Anterior cingulate cortex (tissue), 58 donors: ENCODE data around the gene NR2C2AP.

ENCODE experiments used
- DNase-seq, 58 donors: peaks; one replicate each; lab custom pipeline; 2025; lab: John Stamatoyannopoulos, UW

The NR2C2AP gene

DNA sequence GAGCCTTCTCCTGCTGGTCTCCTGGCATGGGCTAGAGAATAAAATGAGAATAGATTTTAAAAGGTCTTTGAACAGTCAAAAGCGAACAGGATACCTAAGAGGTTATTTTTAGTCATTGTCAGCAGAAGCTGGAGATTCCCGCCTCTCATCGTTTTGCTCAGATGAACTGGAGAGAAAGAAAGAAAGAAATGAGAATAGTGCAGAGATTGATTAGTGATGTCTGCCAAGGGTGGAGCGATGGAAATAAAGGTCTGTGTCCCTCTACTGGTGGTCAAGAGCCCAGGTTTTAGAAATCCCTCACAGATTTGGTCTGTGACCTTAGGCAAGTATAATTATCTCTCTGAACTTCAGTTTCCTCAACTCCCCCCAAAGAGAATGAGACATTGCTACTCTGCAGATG lies 13.9 kb upstream of the NR2C2AP start:
- no peak for DNase-seq

DNA sequence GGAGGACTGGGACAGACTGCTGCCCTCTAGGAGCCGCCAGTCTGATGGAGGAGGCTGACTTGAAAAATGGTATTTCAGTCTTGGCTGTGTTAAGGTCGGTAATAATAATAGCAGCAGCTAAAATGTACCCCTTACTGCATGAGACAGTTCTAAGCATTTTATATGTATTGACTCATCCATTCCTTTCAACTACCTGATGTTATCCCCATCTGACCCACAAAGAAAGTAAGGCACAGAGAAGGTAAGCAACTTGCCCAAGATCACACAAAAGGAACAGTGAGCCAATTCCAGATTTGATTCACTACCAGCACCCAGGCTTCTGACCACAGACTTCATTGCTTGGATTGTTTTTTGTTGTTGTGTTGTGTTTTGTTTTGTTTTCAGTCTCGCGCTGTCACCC lies 12.6 kb upstream of the NR2C2AP start:
- no peak for DNase-seq

DNA sequence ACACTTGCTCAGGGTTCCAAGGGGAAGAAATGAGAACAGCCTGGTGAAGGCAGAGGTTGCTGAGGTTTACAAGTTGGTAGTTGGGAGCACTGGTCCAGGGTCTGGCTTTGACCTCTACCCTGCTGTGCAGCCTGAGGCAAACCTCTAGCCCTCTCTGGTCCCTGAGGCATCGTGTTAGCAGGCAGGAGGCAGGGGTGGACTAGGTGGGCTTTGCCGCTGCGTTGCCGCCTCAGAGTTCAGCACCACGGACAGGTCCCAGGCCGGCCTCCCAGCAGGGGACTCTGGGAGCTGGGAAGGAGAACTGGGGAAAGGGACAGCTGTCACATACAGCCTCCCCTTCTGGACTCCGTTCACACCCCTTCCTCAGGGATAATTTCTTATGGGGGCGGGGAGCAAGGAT lies 11.7 kb upstream of the NR2C2AP start:
- DNase-seq = peak in 2 of 58 donors; percentile 4 to 7

DNA sequence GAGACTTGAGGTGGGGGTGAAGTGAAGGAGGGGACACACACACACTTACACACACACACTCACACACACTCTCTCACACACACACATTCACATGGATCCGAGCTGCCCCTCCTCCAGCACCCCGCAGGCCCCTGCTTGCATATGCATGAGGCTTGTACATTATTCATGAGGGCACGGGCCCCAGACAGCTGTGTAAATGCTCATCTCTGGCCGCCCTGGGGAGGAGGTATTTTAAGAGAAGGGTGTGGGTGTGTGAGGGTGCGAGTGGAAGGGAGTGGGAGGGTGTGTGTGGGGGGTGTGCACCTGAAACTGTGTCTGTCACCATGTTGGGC lies 10.9 kb upstream of the NR2C2AP start:
- peak in 16 of 58 donors; percentile 3 to 48 (median 24) for DNase-seq

DNA sequence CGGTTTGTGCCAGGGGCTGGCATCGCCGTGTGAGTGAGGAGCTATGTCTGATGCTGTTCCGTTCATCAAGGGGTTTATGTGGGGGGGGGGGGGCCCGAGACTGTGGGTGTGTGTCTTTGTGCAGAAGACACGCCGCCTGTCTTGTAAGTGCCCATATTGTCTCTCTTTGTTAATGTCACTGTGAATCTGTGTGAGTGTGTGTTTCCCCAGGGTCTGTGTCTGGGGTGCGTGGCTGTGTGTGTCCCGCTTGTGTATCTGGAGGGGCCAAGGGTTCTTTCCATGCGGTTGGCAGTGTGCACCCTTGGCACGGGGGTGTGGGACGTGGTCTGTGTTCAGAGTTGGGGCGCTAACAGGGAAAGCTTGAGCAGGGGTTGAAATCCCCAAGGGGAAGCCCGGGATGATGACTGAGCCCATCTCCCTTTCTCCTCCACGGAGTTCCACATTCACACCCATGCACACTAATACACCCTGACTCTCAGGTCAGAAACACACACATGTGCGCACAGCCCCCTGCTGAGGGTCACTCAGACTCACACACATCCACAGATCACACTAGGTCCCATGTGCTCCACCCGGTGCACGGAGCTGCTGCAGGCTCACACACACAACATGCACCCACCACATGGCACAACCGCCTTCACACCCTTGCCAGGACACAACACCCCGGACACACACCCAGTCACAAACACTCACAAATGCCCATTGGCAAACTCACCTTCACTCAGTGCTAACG lies 10.4 kb upstream of the NR2C2AP start:
- DNase-seq = peak in 18 of 58 donors; percentile 7 to 51 (median 28)

DNA sequence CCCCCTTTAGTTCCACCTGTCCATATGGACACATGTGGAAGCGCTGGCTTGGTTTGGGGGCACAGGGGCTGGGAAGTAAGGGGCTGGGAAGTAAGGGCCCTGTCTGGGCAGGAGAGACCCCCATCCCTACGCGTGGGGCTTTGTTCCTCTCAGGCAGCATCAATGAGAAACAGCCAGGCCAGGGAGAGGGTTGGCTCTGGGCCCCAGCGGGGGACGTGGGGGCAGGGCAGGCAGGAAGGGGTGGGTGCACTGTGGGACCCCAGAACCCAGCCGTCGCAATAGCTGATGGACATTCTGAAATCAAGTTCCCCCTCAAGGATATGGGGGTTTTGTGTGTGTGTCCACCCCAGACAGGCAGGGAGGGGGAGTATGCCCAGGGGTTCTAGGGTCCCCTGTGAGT lies 9.7 kb upstream of the NR2C2AP start:
- DNase-seq = peak in 1 of 58 donors; percentile 29

DNA sequence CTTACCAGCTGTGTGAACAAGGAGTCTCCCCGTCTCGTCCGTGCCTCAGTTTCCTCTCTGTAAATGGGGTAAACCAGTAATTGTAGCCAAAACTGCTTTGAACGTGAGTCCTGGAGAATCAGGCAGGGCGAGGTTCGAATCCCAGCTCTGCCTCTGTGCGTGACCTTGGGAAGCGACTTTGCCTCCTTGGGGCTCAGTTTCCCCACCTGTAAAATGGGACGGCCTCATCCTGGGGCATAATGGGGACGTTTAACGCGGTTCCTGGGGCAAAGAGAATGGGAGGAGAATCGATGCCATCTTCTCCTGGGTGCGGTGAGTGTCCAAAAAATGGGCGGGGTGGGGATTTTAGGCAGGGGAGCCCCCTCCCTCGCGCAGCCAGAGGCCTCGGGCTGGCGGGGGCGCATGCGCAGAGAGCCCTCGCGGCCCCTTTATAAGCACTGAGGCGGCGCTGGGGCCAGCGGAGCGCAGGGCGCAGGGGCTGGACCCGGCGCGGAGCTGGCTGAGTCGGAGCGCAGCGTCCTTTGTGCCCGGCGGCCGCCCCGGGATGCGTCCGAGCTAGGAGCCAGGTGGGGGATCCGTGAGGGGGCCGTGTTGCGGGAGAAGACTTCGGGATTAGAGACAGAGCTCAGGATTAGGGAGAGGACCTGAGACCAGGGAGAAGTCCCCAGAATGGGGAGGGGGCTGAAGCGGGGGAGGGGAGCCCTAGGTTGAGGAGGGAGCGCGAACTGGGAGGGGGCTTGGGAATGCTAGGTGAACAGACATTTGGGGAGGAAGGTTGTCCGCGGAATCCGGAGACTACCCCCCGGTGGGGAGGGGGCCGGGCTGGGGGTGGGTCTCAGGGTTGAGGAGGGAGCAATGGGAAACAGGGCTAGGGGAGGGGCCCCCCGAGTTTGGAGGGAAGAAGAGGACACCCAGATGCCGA lies 8.5 kb upstream of the NR2C2AP start, which contains the start of gene NCAN:
NCAN (plus strand) TSS at position 460 of the 922 bp plus-strand sequence. CDS start 4,996 bp downstream, outside the sequence.
- peak in 38 of 58 donors; percentile 6 to 72 (median 26) for DNase-seq

DNA sequence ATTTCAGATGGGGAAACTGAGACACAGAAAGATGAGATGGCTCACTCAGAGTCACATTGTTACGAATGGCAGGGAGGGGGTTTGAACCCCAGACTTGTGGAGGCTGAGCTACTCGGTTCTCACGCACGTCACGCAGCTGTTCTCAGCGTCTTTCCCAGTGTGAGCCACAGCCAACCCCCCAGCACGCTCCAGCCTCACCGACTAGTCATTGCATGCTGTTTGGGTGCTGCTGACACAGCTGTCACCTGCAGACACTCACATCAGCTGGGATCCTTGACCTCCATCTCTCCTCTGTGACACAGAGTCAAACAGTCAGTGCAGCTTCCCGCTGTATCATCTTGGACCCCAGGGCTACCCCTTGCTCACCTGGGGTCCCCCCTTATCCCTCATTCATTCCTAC lies 6.2 kb upstream of the NR2C2AP start:
- DNase-seq = no peak

DNA sequence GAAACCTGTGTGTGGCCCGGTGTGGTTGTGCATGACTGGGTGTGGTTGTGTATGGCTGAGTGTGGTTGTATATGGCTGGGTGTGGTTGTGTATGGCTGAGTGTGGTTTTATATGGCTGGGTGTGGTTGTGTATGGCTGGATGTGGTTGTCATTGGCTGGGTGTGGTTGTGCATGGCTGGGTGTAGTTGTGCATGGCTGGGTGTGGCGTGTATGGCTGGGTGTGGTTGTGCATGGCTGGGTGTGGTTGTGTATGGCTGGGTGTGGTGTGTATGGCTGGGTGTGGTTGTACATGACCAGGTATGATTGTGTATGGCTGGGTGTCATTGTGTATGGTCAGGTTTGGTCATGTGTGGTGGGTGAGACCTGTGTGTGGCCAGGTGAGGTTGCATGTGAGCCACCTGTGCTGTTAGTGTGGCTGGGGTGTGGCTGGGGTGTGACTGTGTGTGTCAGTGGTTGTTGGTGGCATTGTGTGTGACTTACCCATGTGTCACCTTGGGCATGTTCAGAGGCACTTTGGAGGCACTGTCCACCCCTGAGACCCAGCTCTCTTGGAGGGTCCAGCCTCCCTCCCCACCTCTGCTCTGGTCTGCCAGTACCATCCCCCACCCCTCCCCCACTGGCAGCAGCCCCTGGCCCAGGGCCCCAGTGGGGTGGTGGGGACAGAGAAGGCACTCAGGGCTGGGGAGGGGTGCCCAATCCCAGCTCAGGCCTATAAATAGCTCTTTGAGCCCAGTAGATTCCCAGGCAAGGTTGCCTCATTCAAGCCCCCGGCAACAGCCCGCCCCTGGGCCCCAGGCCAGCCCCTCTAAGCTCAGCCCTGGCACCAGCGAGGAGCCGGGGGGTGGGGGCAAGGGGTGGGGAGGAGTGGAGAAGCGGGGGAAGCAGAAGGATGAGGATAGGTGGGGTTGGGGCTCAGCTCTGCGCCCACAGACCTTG lies 4.7 kb upstream of the NR2C2AP start:
- DNase-seq = peak in 53 of 58 donors; percentile 8 to 88 (median 62)

DNA sequence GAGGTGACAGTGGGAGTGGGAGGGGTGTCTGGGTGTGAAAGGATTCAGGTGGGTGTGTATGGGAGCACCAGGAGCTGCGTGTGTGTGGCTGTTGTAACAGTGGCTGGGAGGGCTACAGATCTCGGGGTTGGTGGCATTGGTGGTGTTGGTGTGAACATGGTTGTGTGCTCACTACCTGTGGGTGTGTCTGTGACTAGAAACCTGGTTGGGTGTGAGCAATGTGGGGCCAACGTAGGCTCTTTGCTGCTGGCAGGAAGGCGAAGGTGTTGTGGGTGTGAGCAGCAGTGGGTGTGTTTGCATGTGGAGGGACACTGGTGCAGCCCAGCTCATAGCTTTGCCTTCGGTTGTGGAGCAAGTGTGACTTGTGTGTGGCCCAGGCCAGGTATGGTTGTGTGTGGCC lies 3.7 kb upstream of the NR2C2AP start:
- no peak for DNase-seq

DNA sequence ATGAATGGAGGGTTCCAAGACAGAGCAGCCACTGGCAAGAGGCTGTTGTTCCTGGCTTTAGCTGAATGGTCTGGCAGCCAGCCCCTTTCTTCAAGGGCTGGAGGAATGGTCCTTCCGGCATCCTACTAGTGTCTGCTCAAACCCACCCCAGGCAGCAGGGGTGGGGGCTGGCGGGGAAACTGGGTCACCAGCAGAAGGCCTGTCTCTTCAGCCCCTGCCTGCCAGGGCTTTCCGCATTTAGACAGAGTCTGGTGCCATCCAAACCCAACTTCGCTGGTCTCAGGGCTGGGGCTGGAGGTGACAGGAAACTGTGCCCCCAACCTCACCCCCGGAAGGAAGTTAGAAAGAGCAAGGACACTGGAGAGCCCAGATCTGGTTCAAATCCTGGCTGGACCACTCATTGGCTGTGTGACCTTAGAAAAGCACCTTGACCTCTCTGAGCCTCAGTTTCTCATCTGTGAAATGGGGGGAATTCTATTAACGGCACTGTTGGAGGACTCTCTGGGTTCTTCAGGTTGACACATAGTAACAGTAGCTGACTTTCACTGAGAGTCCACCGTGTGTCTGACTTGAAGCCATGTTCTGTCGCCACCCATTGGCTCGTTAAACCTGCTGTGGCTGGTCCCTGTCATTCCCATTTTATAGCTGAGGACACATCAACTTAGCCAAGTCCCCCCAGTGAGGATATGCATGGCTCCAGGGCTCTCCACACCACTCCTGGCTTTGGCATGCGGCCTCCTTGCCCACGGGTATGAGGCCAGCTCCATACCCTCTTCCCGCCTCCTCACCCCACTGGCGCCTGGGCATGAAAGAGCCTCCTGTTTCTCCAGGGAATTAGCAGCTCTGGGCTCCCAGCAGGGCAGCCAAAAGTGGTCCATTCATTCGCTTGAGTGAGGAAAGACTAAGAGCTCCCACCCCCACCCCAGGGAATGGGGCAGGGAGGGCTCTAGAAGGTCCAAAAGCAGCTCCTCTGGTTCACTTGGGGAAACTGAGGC lies 2.5 kb upstream of the NR2C2AP start:
- DNase-seq = peak in 55 of 58 donors; percentile 3 to 94 (median 64)

DNA sequence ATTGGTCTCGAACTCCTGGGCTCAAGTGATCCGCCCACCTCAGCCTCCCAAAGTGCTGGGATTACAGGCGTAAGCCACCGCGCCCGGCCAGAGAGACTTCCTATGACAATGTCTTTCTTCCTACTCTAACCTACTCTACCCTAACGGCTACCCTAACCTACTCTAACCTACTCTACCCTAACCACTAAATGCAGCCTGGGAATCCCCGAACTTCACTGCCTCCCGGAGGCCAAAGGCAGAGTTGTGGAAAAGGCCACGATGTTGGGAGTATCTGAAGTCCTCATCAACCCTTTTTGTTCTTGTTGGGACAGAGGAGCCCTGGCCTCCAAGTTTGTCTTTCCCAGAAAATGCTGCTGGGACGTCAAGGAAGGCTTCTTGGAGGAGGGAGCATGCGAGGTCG lies 967 bp upstream of the NR2C2AP start:
- no peak for DNase-seq

DNA sequence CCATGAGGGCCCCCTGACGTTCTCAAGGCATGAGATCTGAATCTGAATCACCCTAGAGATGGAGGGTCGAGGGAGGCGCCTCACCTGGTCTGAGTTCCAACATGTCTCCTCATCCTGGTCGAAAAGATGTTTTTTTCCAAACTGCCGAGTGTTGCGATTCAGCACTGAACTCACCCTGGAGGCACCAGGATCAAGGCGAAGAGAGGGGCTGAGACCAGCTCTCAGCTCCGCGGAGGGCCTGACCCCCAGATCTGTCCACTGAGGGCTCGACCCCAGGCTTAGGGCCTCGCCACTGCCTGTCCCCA lies 555 bp downstream of the NR2C2AP start:
- DNase-seq = no peak

DNA sequence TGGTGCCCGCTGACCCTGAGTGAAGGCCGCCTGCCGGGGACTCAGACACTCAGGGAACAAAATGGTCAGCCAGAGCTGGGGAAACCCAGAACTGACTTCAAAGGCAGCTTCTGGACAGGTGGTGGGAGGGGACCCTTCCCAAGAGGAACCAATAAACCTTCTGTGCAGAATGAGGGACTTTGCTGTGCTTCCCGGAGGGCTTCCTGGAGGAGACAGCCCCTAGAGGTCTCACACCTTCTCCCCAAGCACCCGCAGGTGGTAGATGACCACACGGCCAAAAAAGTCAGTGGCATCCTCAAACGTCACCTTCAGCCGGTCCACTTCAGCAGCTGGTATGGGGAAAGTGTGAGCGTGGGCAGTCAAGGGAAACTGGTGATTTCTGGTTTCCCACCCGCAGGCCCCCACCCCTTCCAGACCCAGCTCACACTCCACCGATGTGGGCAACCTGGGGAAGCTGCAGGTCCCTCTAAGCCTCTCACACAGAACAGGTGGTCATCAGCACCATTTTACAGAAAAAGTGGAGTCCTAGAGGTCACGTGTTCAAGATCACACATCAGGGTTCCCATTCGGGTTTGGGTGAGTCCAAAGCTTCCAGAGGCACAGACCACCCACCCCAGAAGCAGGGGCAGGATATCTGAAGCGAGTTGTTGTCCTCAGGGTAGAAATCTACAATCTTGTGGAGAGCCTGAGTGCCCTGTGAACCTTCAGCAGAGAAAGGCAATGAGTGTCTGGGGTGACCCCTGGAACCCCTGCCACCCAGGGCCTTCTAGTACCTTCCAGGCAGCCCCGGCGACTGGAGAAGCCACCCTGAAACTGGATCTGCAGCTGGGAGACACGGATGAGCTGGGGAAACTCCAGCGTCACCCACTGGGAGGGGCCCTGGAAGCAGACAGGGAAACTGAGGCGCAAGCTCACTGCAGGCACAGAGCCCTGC lies 1.2 kb downstream of the NR2C2AP start:
- no peak for DNase-seq

DNA sequence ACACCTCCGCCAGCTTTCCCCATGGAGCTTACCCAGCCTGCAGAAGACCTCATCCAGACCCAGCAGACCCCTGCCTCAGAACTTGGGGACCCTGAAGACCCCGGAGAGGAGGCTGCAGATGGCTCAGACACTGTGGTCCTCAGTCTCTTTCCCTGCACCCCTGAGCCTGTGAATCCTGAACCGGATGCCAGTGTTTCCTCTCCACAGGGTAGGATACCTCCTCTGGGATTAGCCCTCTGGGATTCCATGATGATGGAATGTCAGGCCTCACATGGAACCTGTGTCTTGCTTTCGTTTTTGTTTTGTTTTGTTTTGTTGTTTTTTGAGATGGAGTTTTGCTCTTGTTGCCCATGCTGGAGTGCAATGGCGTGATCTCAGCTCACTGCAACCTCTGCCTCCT lies 9.3 kb downstream of the NR2C2AP start:
- no peak for DNase-seq

DNA sequence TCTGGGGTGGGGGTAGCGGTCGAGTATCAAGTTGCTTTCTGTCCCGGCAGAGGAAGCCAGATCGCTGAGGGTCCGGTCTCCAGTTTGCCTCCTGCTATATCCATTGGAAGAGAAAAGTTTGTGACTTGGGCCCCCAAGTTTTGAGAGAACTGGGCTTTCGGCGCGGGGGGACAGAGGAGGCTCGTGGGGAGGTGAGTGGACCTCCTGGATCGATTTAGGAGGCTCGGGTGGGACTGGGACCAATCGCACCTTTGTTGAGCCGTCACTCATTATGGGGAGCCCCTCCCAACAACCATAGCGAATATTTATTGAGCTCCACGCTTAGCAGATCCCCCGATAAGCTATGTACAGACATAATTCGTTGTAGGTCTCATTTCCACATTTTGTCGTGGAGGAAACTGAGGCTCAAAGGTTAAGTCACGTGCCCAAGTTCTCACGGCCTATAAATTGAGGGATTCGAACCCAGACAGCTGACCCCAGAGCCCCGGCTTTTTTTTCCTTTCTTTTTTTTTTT lies 10.2 kb downstream of the NR2C2AP start:
- DNase-seq = no peak

DNA sequence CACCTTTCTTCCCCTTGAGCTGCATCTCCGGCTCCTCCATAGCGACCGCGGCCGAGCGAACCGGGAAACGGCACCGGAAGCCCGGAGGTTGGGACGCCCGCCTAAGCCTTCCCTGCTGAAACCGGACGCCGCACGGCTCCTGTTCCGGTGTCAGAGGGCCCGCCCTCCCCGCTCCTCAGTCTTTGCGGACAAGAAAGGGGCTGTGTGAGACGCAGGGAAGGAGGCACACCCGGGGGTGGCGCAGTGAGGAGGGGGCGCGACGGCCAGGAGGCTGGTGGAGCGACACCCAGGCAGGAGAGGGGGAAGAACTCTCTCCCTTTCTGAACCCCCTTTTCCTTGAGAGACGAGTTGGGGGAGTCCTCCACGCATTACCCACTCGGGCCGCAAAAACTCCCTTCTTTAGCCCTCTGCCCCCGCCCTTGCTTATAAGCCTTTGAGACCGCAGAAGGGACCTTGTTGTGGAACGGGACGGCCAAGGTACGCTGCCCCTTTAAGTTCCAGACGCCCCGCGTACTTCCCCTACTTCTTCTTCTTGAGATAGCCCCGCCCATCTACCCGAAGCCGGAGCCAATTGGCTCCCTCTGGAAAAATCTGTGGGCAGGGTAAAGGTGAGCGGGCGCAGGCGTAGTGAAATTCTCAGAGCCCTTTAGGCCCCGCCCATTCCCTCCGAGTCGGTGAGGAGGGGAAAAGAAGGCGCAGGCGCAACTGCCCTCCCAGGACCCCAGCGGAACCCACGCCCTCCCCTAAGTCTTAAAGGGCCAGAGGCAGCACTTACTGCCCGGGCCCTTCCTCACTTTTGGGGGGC lies 10.9 kb downstream of the NR2C2AP start, which contains the start of the genes BORCS8 and RFXANK:
BORCS8 (minus strand) TSS at position 75 of the 805 bp plus-strand sequence; CDS start at position 40, 35 bp downstream.
RFXANK (plus strand) TSS at position 181 of the 805 bp plus-strand sequence. CDS start 1,689 bp downstream, outside the sequence.
- DNase-seq = peak; percentile 88 to 99 (median 98)
